ENCODE data around the gene MSL3B.

The MSL3B gene

GRCh38 chr2:233867993-233868532, at the start of gene MSL3B:
TSS of gene MSL3B (minus strand) at chr2:233868386.
- no peaks in the 10 kb centered on the region; the same call in 1 of the 2 replicates for H3K36me3 ChIP-seq (ENCODE audit: control insufficient read depth, insufficient read depth, low read length)
- peak within 1 kb of the TSS; percentile 48 to 78 for H3K4me3 ChIP-seq (ENCODE audit: low read depth in 2 of 2, low read length in 2 of 2)
- no TSS peak for BruUV-seq (replicated peaks)
- ChIA-PET CTCF (interaction anchor here (1.0 kb wide), 1 partner anchor 10 kb away, joined by 3 read pairs; no protein-coding TSS in a partner anchor), POLR2A (no interaction called here)
- ATAC-seq (peak; percentile 93), DNase-seq (ENCODE audit: low read depth, low spot score) (no peak)
- peak within 1 kb of the TSS; percentile 85 for H3K27ac ChIP-seq (ENCODE audit: low read length)
- peaks cover 28% of the 10 kb centered on the region; the same call in 1 of the 2 replicates for H3K9me3 ChIP-seq (ENCODE audit: control insufficient read depth, insufficient read depth, low read depth, low read length)
- no peaks in the 10 kb centered on the region for H3K27me3 ChIP-seq (ENCODE audit: control insufficient read depth, insufficient read depth, low read length)
- in situ Hi-C loops (cut with HindIII; ENCODE audit: low pct_unique_long_range_greater_than_20kb, low sequenced_read_pairs) = no loop called here
- peaks cover 3% of the 10 kb centered on the region; the same call in 1 of the 2 replicates for H3K4me1 ChIP-seq (ENCODE audit: control insufficient read depth, insufficient read depth, low read length)
- TF ChIP-seq TCF7L2 (IDR thresholded peaks at IDR 0.05; ENCODE audit: low read depth, low read length) (peak; percentile 44; the same call in 1 of the 2 replicates), SIN3A (IDR thresholded peaks at IDR 0.05; ENCODE audit: borderline replicate concordance, insufficient read depth, low read depth, low read length) (no peak), POLR2AphosphoS5 (IDR thresholded peaks at IDR 0.05; ENCODE audit: low read depth, low read length) (peak; percentile 64; the same call in 1 of the 2 replicates)
- intact Hi-C loops (cut with micrococcal nuclease; ENCODE audit: unreplicated experiment) = no loop called here

GRCh38 chr2:233917116-233917515, 48.9 kb upstream of the MSL3B start, which contains the start of gene TRPM8:
TSS of gene TRPM8 (plus strand) at chr2:233917373. CDS start at chr2:233926538, 9,165 bp downstream.
- H3K9me3 ChIP-seq (ENCODE audit: control insufficient read depth, insufficient read depth, low read depth, low read length) = no peaks in the 10 kb centered on the region
- H3K27ac ChIP-seq (ENCODE audit: low read length) = peak within 1 kb of the TSS; percentile 55; the same call in 1 of the 2 replicates
- DNase-seq (ENCODE audit: low read depth, low spot score) (no peak), ATAC-seq (no peak)
- no peaks in the 10 kb centered on the region for H3K27me3 ChIP-seq (ENCODE audit: control insufficient read depth, insufficient read depth, low read length)
- in situ Hi-C loops (cut with HindIII; ENCODE audit: low pct_unique_long_range_greater_than_20kb, low sequenced_read_pairs) (no loop called here), intact Hi-C loops (cut with micrococcal nuclease; ENCODE audit: unreplicated experiment) (no loop called here)
- no peaks in the 10 kb centered on the region for H3K36me3 ChIP-seq (ENCODE audit: control insufficient read depth, insufficient read depth, low read length)
- ChIA-PET CTCF (no interaction called here), POLR2A (interaction anchor here (0.9 kb wide), 1 partner anchor 580 kb away, joined by 4 read pairs; the partner anchor contains the start of gene ARL4C)
- peaks cover 13% of the 10 kb centered on the region for H3K4me1 ChIP-seq (ENCODE audit: control insufficient read depth, insufficient read depth, low read length)
- TF ChIP-seq POLR2AphosphoS5 (IDR thresholded peaks at IDR 0.05; ENCODE audit: low read depth, low read length) (no peak), CTCF (IDR thresholded peaks at IDR 0.05) (no peak), REST (IDR thresholded peaks at IDR 0.05; ENCODE audit: insufficient read depth in 1 of 2, low read depth in 2 of 2, low read length in 1 of 2) (no peak), TCF7L2 (IDR thresholded peaks at IDR 0.05; ENCODE audit: low read depth, low read length) (no peak), SIN3A (IDR thresholded peaks at IDR 0.05; ENCODE audit: borderline replicate concordance, insufficient read depth, low read depth, low read length) (no peak)
- H3K4me3 ChIP-seq (ENCODE audit: low read depth in 2 of 2, low read length in 2 of 2) = no peak within 1 kb of the TSS
- no TSS peak for BruUV-seq (replicated peaks)

GRCh38 chr2:233915128-233915527, 46.9 kb upstream of the MSL3B start:
- Histone ChIP-seq H3K27ac (ENCODE audit: low read length) (no peak overlapping the region), H3K4me3 (ENCODE audit: low read depth in 2 of 2, low read length in 2 of 2) (no peak overlapping the region), H3K4me1 (ENCODE audit: control insufficient read depth, insufficient read depth, low read length) (peaks cover 10% of the 10 kb centered on the region), H3K9me3 (ENCODE audit: control insufficient read depth, insufficient read depth, low read depth, low read length) (no peaks in the 10 kb centered on the region), H3K27me3 (ENCODE audit: control insufficient read depth, insufficient read depth, low read length) (no peaks in the 10 kb centered on the region), H3K36me3 (ENCODE audit: control insufficient read depth, insufficient read depth, low read length) (no peaks in the 10 kb centered on the region)
- TF ChIP-seq CTCF (IDR thresholded peaks at IDR 0.05) (peak; percentile 76), TCF7L2 (IDR thresholded peaks at IDR 0.05; ENCODE audit: low read depth, low read length) (no peak)
- BruUV-seq (replicated peaks) = no TSS peak
- ATAC-seq (peak; percentile 66), DNase-seq (ENCODE audit: low read depth, low spot score) (no peak)
- CTCF ChIA-PET = interaction anchor here (0.6 kb wide), 1 partner anchor 148 kb away, joined by 3 read pairs; no protein-coding TSS in a partner anchor
- POLR2A ChIA-PET = no interaction called here
- intact Hi-C loops (cut with micrococcal nuclease; ENCODE audit: unreplicated experiment) (no loop called here), in situ Hi-C loops (cut with HindIII; ENCODE audit: low pct_unique_long_range_greater_than_20kb, low sequenced_read_pairs) (no loop called here)
